Keratinocyte (primary cell): Measurements from ENCODE around the gene SIGLEC11. TPM values are rescaled to one million over a fixed set of nuclear protein-coding genes. Genes with fewer than 3 reads are reported as not detected.
A peak's percentile ranks its signal among the peaks of the same experiment; 100 is the strongest.

Experiments
- DNase-seq: peaks from one replicate; pipeline ENCODE4 v3.0.0-alpha.2; 2011; ENCODE audit warnings: low read depth, missing footprints, low spot score
- FAIRE-seq: peaks from 2 replicates; lab custom pipeline; 2011; peaks lifted over from hg19 to GRCh38; lab: Jason Lieb, UNC
- H2AFZ ChIP-seq: 2 replicates; pipeline ENCODE4 v1.6.0; 2012; ENCODE audit warnings: low read length, control low read depth, inconsistent platforms; ENCODE audit not compliant: control insufficient read depth
- H3K27ac ChIP-seq: 2 replicates; pipeline ENCODE4 v1.5.1; 2011; ENCODE audit warnings: low read length; ENCODE audit not compliant: control insufficient read depth, insufficient read depth
- H3K27me3 ChIP-seq: 3 replicates; pipeline ENCODE4 v1.6.0; 2011; ENCODE audit warnings: low read length; ENCODE audit not compliant: control insufficient read depth, insufficient read depth; ENCODE audit errors: extremely low read depth
- H3K36me3 ChIP-seq, 2 experiments: 2 replicates in 1 of 2; 3 replicates in 1 of 2; pipeline ENCODE4 v1.5.1; 2011; ENCODE audit warnings: low read length in 2 of 2, mild to moderate bottlenecking in 1 of 2; ENCODE audit not compliant: control insufficient read depth in 2 of 2, insufficient read depth in 2 of 2; ENCODE audit errors: extremely low read depth in 1 of 2
- H3K4me1 ChIP-seq: 3 replicates; pipeline ENCODE4 v1.5.1; 2011; ENCODE audit warnings: low read length; ENCODE audit not compliant: control insufficient read depth, insufficient read depth; ENCODE audit errors: extremely low read depth
- H3K4me2 ChIP-seq: 3 replicates; pipeline ENCODE4 v1.6.0; 2011; ENCODE audit warnings: low read depth, low read length; ENCODE audit not compliant: control insufficient read depth, insufficient read depth; ENCODE audit errors: extremely low read depth
- H3K4me3 ChIP-seq, 3 experiments: fragments of 200-600 bp in 1 of 3; sonication (generic) in 1 of 3; 2 replicates in 2 of 3; 3 replicates in 1 of 3; pipeline ENCODE4 v1.5.1; 2011 to 2016; ENCODE audit warnings: low read length in 3 of 3, mild to moderate bottlenecking in 3 of 3, control low read depth in 2 of 3, inconsistent platforms in 1 of 3, low read depth in 1 of 3, mixed read lengths in 1 of 3, mixed run types in 1 of 3, moderate library complexity in 1 of 3; ENCODE audit not compliant: control insufficient read depth in 2 of 3, insufficient read depth in 2 of 3; ENCODE audit errors: extremely low read depth in 1 of 3
- H3K79me2 ChIP-seq: 2 replicates; pipeline ENCODE4 v1.6.0; 2012; ENCODE audit warnings: low read length; ENCODE audit not compliant: control insufficient read depth, insufficient read depth
- H3K9ac ChIP-seq: 3 replicates; pipeline ENCODE4 v1.6.0; 2011; ENCODE audit warnings: low read length; ENCODE audit not compliant: control insufficient read depth, insufficient read depth; ENCODE audit errors: extremely low read depth
- H3K9me1 ChIP-seq: 3 replicates; pipeline ENCODE4 v1.6.0; 2011; ENCODE audit warnings: low read length; ENCODE audit not compliant: control insufficient read depth, insufficient read depth; ENCODE audit errors: extremely low read depth
- H3K9me3 ChIP-seq: 2 replicates; pipeline ENCODE4 v1.5.1; 2012; ENCODE audit warnings: low read depth, low read length; ENCODE audit not compliant: control insufficient read depth
- H4K20me1 ChIP-seq: 3 replicates; pipeline ENCODE4 v1.6.0; 2011; ENCODE audit warnings: low read length; ENCODE audit not compliant: control insufficient read depth, insufficient read depth; ENCODE audit errors: extremely low read depth
- EZH2 ChIP-seq: IDR thresholded peaks from one replicate; pipeline ENCODE4 v1.6.1; 2012; ENCODE audit warnings: inconsistent platforms, mild to moderate bottlenecking, low read length, moderate library complexity
- dilution Hi-C: fragments of 300-500 bp; cut with MboI; formaldehyde crosslinking; loops from one replicate; pipeline ENCODE4 v1.7.0; 2020; ENCODE audit warnings: low sequenced_read_pairs; ENCODE audit not compliant: extremely low pct_ligation_motif_present
- polyA plus RNA-seq, 5 experiments: library from polyadenylated mRNA; depleted of rRNA in 3 of 5; stranded (reverse) in 3 of 5; stranded (forward) in 1 of 5; unstranded in 1 of 5; fragments of >200 nt; gene quantifications; 1 replicate in 1 of 5; 2 replicates in 3 of 5; 3 replicates in 1 of 5; pipeline versions ENCODE4 v1.2.1 to v1.2.3, GENCODE V29; 2011 to 2012; ENCODE audit warnings: missing spikeins in 2 of 5, low read depth in 1 of 5, low replicate concordance in 1 of 5
- TF ChIP-seq, protein P1 (sequence below), 3 experiments: IDR thresholded peaks in 1 of 3; conservative IDR thresholded peaks in 1 of 3; optimal IDR thresholded peaks in 1 of 3; 2 replicates in 2 of 3; 3 replicates in 1 of 3; pipeline versions ENCODE3 to v1.5.1; 2011; ENCODE audit warnings: low read length in 3 of 3, mild to moderate bottlenecking in 3 of 3, moderate library complexity in 2 of 3, control low read depth in 1 of 3, inconsistent platforms in 1 of 3; ENCODE audit not compliant: insufficient read depth in 2 of 3; ENCODE audit errors: extremely low read depth in 1 of 3

SIGLEC11 gene
- polyA plus RNA-seq, 1 donor (not counting 4 experiments of a cell fraction or from before 2014, with no cell fraction given): not detected

DNA sequence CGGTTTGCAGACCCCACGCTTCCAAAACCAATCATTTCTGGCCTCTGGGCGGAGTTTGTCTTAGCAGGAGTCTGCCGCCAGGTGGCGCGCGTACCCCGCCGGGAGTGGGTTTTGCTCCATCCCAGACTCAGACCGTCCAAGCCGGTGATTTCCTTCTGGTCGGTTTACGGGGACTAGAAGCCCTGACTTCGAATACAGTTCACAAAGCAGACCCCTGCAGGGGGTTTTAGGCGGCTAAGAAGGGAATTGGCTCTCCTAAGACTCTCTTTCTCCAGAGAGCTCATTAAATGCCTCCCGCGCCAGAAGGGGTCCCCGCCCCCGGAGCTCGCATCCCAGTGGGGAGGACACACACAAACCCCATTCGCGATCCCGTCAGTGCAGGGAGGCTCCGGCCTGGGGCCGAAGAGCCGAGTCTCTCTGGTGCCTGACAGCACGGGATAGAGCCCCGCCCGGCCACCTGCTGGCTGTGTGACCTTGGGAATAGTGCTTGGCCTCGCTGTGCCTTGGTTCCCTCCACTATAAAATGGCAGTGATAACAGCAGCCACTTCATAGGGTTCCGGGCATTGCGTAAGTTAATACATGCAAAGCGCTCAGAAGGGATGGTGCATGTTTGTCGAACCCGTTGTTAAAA is 23.1 kb downstream of the SIGLEC11 start:
- no peak for TF ChIP-seq EZH2
- TF ChIP-seq, protein P1, sequence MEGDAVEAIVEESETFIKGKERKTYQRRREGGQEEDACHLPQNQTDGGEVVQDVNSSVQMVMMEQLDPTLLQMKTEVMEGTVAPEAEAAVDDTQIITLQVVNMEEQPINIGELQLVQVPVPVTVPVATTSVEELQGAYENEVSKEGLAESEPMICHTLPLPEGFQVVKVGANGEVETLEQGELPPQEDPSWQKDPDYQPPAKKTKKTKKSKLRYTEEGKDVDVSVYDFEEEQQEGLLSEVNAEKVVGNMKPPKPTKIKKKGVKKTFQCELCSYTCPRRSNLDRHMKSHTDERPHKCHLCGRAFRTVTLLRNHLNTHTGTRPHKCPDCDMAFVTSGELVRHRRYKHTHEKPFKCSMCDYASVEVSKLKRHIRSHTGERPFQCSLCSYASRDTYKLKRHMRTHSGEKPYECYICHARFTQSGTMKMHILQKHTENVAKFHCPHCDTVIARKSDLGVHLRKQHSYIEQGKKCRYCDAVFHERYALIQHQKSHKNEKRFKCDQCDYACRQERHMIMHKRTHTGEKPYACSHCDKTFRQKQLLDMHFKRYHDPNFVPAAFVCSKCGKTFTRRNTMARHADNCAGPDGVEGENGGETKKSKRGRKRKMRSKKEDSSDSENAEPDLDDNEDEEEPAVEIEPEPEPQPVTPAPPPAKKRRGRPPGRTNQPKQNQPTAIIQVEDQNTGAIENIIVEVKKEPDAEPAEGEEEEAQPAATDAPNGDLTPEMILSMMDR (optimal IDR thresholded peaks at IDR 0.05 in 1 of 3, IDR thresholded peaks at IDR 0.05 in 1 of 3, conservative IDR thresholded peaks at IDR 0.05 in 1 of 3; ENCODE audit: extremely low read depth in 1 of 3, insufficient read depth in 2 of 3, low read length in 3 of 3): peak; percentile 90 to 97 (median 94)
- H3K27me3 ChIP-seq: no peaks in the 10 kb centered on the region
- dilution Hi-C loops: no loop called here
- peak overlapping the region; percentile 4 for H2AFZ ChIP-seq
- no peak overlapping the region for H3K27ac ChIP-seq
- no peaks in the 10 kb centered on the region for H3K79me2 ChIP-seq
- H3K9me3 ChIP-seq: no peaks in the 10 kb centered on the region
- no peaks in the 10 kb centered on the region for H4K20me1 ChIP-seq
- DNase-seq (no peak), FAIRE-seq (no peak)
- H3K4me3 ChIP-seq: no peak overlapping the region
- H3K9ac ChIP-seq: no peak overlapping the region
- no peaks in the 10 kb centered on the region for H3K9me1 ChIP-seq
- H3K4me1 ChIP-seq: peaks cover 2% of the 10 kb centered on the region
- peak overlapping the region; percentile 62 for H3K4me2 ChIP-seq
- peaks cover 0 to 2% of the 10 kb centered on the region in 2 experiments for H3K36me3 ChIP-seq

- Histone ChIP-seq H3K9me3 (no peaks in the 10 kb centered on the region), H3K4me3 (no peak overlapping the region), H3K4me1 (peaks cover 8% of the 10 kb centered on the region), H3K9me1 (no peaks in the 10 kb centered on the region), H3K9ac (no peak overlapping the region), H3K27me3 (no peaks in the 10 kb centered on the region), H3K79me2 (no peaks in the 10 kb centered on the region), H4K20me1 (no peaks in the 10 kb centered on the region), H3K36me3 (peaks cover 0 to 5% of the 10 kb centered on the region in 2 experiments), H2AFZ (no peak overlapping the region), H3K27ac (no peak overlapping the region), H3K4me2 (no peak overlapping the region)
- FAIRE-seq (no peak), DNase-seq (no peak)
- dilution Hi-C loops: no loop called here
- no peak for TF ChIP-seq EZH2
- TF ChIP-seq, protein P1 (optimal IDR thresholded peaks at IDR 0.05 in 1 of 3, IDR thresholded peaks at IDR 0.05 in 1 of 3, conservative IDR thresholded peaks at IDR 0.05 in 1 of 3; ENCODE audit: extremely low read depth in 1 of 3, insufficient read depth in 2 of 3, low read length in 3 of 3): no peak
Measured at GRCh38 chr19:49936549-49936948, 24.4 kb downstream of the SIGLEC11 start.
